ENCODE data around the gene STX8. TPM values are rescaled to one million over a fixed set of nuclear protein-coding genes. Genes with fewer than 3 reads are reported as not detected.

The STX8 gene
- total and polyA plus RNA-seq, 9 of the 15 experiments (the other 6 are each of a cell fraction or from before 2014, with no cell fraction given): 14.6 to 42.5 (median 22.1) TPM

- no peaks in the 10 kb centered on the region for H3K9me3 ChIP-seq (replicated peaks; ENCODE audit: control insufficient read depth, insufficient read depth, low read depth, low read length)
- H3K79me2 ChIP-seq (ENCODE audit: control insufficient read depth, insufficient read depth, low read length): no peaks in the 10 kb centered on the region
- intact Hi-C loops (cut with micrococcal nuclease): no loop called here
- no peaks in the 10 kb centered on the region for H3K9me1 ChIP-seq (ENCODE audit: control insufficient read depth, insufficient read depth, low read length)
- ChIA-PET CTCF (ENCODE audit: low intra/inter-chr PET ratio) (no interaction called here), POLR2A (no interaction called here)
- no peaks in the 10 kb centered on the region for H3K36me3 ChIP-seq (ENCODE audit: control insufficient read depth, insufficient read depth, low read length)
- no peak overlapping the region for H3K9ac ChIP-seq (ENCODE audit: insufficient read depth in 1 of 2, low read depth in 2 of 2, low read length in 2 of 2)
- FAIRE-seq (no peak), DNase-seq (ENCODE audit: extremely low read depth in 1 of 4, low spot score in 3 of 4) (no peak), ATAC-seq (no peak)
- H2AFZ ChIP-seq (ENCODE audit: low read depth, low read length): no peak overlapping the region
- H3K4me3 ChIP-seq: no peak overlapping the region
- WGBS (ENCODE audit: insufficient coverage, low coverage, missing lambda C conversion rate): 4% methylated on average over 9 of the region's 34 CpGs
- in situ Hi-C loops (cut with MboI): no loop called here
- no TSS peak for BruUV-seq (replicated peaks)
- H3K4me2 ChIP-seq (ENCODE audit: insufficient read depth, low read length): no peak overlapping the region
- H3K27ac ChIP-seq (ENCODE audit: extremely low read depth, low read depth, low read length): no peak overlapping the region
- peaks cover 0 to 6% of the 10 kb centered on the region in 2 experiments; a peak in 1 of 5 replicates for H3K27me3 ChIP-seq (ENCODE audit: control insufficient read depth in 2 of 2, insufficient read depth in 2 of 2, low read length in 2 of 2)
- H4K20me1 ChIP-seq (replicated peaks; ENCODE audit: control insufficient read depth, insufficient read depth, low read length): no peaks in the 10 kb centered on the region
- peaks cover 0 to 3% of the 10 kb centered on the region in 2 experiments; a peak in 2 of 5 replicates for H3K4me1 ChIP-seq (replicated peaks in 1 of 2; ENCODE audit: control insufficient read depth in 2 of 2, insufficient read depth in 2 of 2, low read length in 2 of 2)
- TF ChIP-seq, protein P1, sequence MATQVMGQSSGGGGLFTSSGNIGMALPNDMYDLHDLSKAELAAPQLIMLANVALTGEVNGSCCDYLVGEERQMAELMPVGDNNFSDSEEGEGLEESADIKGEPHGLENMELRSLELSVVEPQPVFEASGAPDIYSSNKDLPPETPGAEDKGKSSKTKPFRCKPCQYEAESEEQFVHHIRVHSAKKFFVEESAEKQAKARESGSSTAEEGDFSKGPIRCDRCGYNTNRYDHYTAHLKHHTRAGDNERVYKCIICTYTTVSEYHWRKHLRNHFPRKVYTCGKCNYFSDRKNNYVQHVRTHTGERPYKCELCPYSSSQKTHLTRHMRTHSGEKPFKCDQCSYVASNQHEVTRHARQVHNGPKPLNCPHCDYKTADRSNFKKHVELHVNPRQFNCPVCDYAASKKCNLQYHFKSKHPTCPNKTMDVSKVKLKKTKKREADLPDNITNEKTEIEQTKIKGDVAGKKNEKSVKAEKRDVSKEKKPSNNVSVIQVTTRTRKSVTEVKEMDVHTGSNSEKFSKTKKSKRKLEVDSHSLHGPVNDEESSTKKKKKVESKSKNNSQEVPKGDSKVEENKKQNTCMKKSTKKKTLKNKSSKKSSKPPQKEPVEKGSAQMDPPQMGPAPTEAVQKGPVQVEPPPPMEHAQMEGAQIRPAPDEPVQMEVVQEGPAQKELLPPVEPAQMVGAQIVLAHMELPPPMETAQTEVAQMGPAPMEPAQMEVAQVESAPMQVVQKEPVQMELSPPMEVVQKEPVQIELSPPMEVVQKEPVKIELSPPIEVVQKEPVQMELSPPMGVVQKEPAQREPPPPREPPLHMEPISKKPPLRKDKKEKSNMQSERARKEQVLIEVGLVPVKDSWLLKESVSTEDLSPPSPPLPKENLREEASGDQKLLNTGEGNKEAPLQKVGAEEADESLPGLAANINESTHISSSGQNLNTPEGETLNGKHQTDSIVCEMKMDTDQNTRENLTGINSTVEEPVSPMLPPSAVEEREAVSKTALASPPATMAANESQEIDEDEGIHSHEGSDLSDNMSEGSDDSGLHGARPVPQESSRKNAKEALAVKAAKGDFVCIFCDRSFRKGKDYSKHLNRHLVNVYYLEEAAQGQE (IDR thresholded peaks at IDR 0.05; ENCODE audit: borderline replicate concordance): no peak
- TF ChIP-seq, protein P1 (CRISPR knock-in tag; IDR thresholded peaks at IDR 0.05; ENCODE audit: low read depth): no peak
- TF ChIP-seq HOMEZ (CRISPR knock-in tag; IDR thresholded peaks at IDR 0.05): no peak
- no peak for TF ChIP-seq MAZ (CRISPR knock-in tag; conservative IDR thresholded peaks at IDR 0.05 in 1 of 2, IDR thresholded peaks at IDR 0.05 in 1 of 2)
- no peak for TF ChIP-seq BCOR (IDR thresholded peaks at IDR 0.05)
- TF ChIP-seq KDM4B (IDR thresholded peaks at IDR 0.05; ENCODE audit: borderline replicate concordance in 2 of 2, low read depth in 1 of 2): no peak
- no peak for TF ChIP-seq SRSF7 (optimal IDR thresholded peaks at IDR 0.05; ENCODE audit: low read depth, low read length)
- no peak for TF ChIP-seq PCBP1 (IDR thresholded peaks at IDR 0.05; ENCODE audit: low read depth, low read length, poor library complexity, severe bottlenecking)
- TF ChIP-seq ZBTB26 (CRISPR knock-in tag; IDR thresholded peaks at IDR 0.05): no peak
- no peak for TF ChIP-seq XRCC5 (IDR thresholded peaks at IDR 0.05; ENCODE audit: low read depth, low read length)
These were observed 349.4 kb downstream of the STX8 start for GRCh38 chr17:9226130-9226793.
